K562 (cell line): Measurements from ENCODE around the gene TMEM108. TPM values are rescaled to one million over a fixed set of nuclear protein-coding genes. Genes with fewer than 3 reads are reported as not detected.
A peak's percentile ranks its signal among the peaks of the same experiment; 100 is the strongest.

ENCODE experiments used
- ATAC-seq: fragments of 200-7000 bp; cut with Tn5 transposase; 3 replicates; pipeline ENCODE4 v1.9.1; 2020; ENCODE audit warnings: moderate library complexity
- BruUV-seq: library from RNA; stranded (reverse); fragments of 400-500 nt; replicated peaks from 2 replicates; lab custom pipeline; 2021; lab: Mats Ljungman, UMichigan
- CTCF ChIA-PET: fragments of 300-600 bp; formaldehyde crosslinking; extraction: SDS; loops from one replicate; lab custom pipeline; 2021; ENCODE audit warnings: low intra/inter-chr PET ratio; lab: Yijun Ruan, JAX
- POLR2A ChIA-PET: fragments of 300-600, 350-650 bp; sonication (Branson Sonifier 250); formaldehyde crosslinking; extraction: SDS; loops from one replicate; lab custom pipeline; 2021; ENCODE audit warnings: antibody characterized with exemption, inconsistent platforms; lab: Yijun Ruan, JAX
- DNase-seq, 4 experiments: peaks; one replicate each; pipeline versions ENCODE4 v3.0.0 to v3.0.0-alpha.2; 2011 to 2018; ENCODE audit warnings: low spot score in 3 of 4, mixed read lengths in 3 of 4; ENCODE audit errors: extremely low read depth in 1 of 4
- FAIRE-seq: peaks from 2 replicates; lab custom pipeline; 2011; peaks lifted over from hg19 to GRCh38; lab: Jason Lieb, UNC
- H2AFZ ChIP-seq: 2 replicates; pipeline ENCODE4 v1.6.0; 2011; ENCODE audit warnings: low read depth, low read length, control low read depth, inconsistent platforms
- H3K27ac ChIP-seq: fragments of 200-600 bp; 3 replicates; pipeline ENCODE4 v1.8.0; 2011; ENCODE audit warnings: low read depth, mild to moderate bottlenecking, control low read depth, inconsistent platforms, low read length, moderate library complexity, mixed read lengths; ENCODE audit errors: extremely low read depth
- H3K27me3 ChIP-seq, 2 experiments: fragments of 300-600 bp in 1 of 2; 2 replicates in 1 of 2; 3 replicates in 1 of 2; pipeline versions ENCODE4 v1.6.0 to v1.8.0; 2011; ENCODE audit warnings: inconsistent platforms in 2 of 2, low read length in 2 of 2, mild to moderate bottlenecking in 1 of 2, mixed read lengths in 1 of 2, moderate library complexity in 1 of 2; ENCODE audit not compliant: control insufficient read depth in 2 of 2, insufficient read depth in 2 of 2
- H3K36me3 ChIP-seq: fragments of 300-600 bp; 3 replicates; pipeline ENCODE4 v1.8.0; 2011; ENCODE audit warnings: mild to moderate bottlenecking, low read length, inconsistent platforms; ENCODE audit not compliant: control insufficient read depth, insufficient read depth
- H3K4me1 ChIP-seq, 2 experiments: fragments of 200-600 bp in 1 of 2; replicated peaks in 1 of 2; 2 replicates in 1 of 2; 3 replicates in 1 of 2; pipeline versions ENCODE4 v1.5.1 to v1.8.0; 2011; ENCODE audit warnings: inconsistent platforms in 2 of 2, low read length in 2 of 2, mild to moderate bottlenecking in 1 of 2, mixed read lengths in 1 of 2, moderate library complexity in 1 of 2; ENCODE audit not compliant: control insufficient read depth in 2 of 2, insufficient read depth in 2 of 2
- H3K4me2 ChIP-seq: 2 replicates; pipeline ENCODE4 v1.6.1; 2011; ENCODE audit warnings: low read length, control low read depth, inconsistent platforms, mixed read lengths; ENCODE audit not compliant: insufficient read depth
- H3K4me3 ChIP-seq: fragments of 200-600 bp; sonication (generic), shearing (Covaris generic); 2 replicates; pipeline ENCODE4 v1.5.1; 2016; ENCODE audit warnings: control low read depth, inconsistent platforms
- H3K79me2 ChIP-seq: fragments of 200-600 bp; 3 replicates; pipeline ENCODE4 v1.8.0; 2011; ENCODE audit warnings: low read length, inconsistent platforms; ENCODE audit not compliant: control insufficient read depth, insufficient read depth
- H3K9ac ChIP-seq, 2 experiments: 2 replicates each; pipeline versions ENCODE4 v1.6.0 to v1.6.1; 2011; ENCODE audit warnings: low read depth in 2 of 2, low read length in 2 of 2, control low read depth in 1 of 2, inconsistent platforms in 1 of 2, mild to moderate bottlenecking in 1 of 2, mixed read lengths in 1 of 2; ENCODE audit not compliant: insufficient read depth in 1 of 2
- H3K9me1 ChIP-seq: one replicate; pipeline ENCODE4 v1.6.0; 2011; ENCODE audit warnings: inconsistent platforms, mild to moderate bottlenecking, low read length, moderate library complexity; ENCODE audit not compliant: control insufficient read depth, insufficient read depth
- H3K9me3 ChIP-seq: replicated peaks from 2 replicates; pipeline ENCODE4 v1.5.1; 2011; ENCODE audit warnings: low read depth, low read length, inconsistent platforms; ENCODE audit not compliant: control insufficient read depth, insufficient read depth
- H4K20me1 ChIP-seq: replicated peaks from 2 replicates; pipeline ENCODE4 v1.6.1; 2011; ENCODE audit warnings: low read length, inconsistent platforms, mixed read lengths; ENCODE audit not compliant: control insufficient read depth, insufficient read depth
- HMGN3 ChIP-seq: IDR thresholded peaks from 2 replicates; pipeline ENCODE4 v1.6.1; 2011; ENCODE audit warnings: borderline replicate concordance, low read depth, mild to moderate bottlenecking, mixed read lengths, low read length; ENCODE audit not compliant: insufficient read length; ENCODE audit errors: extremely low read depth
- RB1 ChIP-seq: fragments of 450-650 bp; IDR thresholded peaks from 2 replicates; pipeline ENCODE4 v1.6.1; 2017; ENCODE audit warnings: low read depth, mild to moderate bottlenecking
- STAT5B ChIP-seq: fragments of 250-450 bp; sonication (Bioruptor Pico); IDR thresholded peaks from 2 replicates; pipeline ENCODE4 v1.8.0; 2021; ENCODE audit warnings: mild to moderate bottlenecking, inconsistent platforms
- TSC22D4 ChIP-seq: fragments of 450-650 bp; IDR thresholded peaks from 2 replicates; pipeline ENCODE4 v1.6.1; 2016; ENCODE audit warnings: missing genetic modification characterization, missing biosample characterization, control low read depth
- USF2 ChIP-seq: sonication (generic); formaldehyde crosslinking; IDR thresholded peaks from 2 replicates; pipeline ENCODE4 v1.5.0; 2020; ENCODE audit warnings: missing genetic modification reagents
- ZBED1 ChIP-seq: IDR thresholded peaks from 2 replicates; pipeline ENCODE4 v1.6.1; 2014
- ZBTB2 ChIP-seq: fragments of 450-650 bp; IDR thresholded peaks from 2 replicates; pipeline ENCODE4 v1.6.1; 2016; ENCODE audit warnings: antibody characterized with exemption
- ZNF217 ChIP-seq: sonication (generic); formaldehyde crosslinking; IDR thresholded peaks from 2 replicates; pipeline ENCODE4 v1.8.0; 2022; ENCODE audit warnings: mild to moderate bottlenecking, missing genetic modification reagents
- ZNF316 ChIP-seq: fragments of 450-650 bp; IDR thresholded peaks from 2 replicates; pipeline ENCODE4 v1.6.1; 2016
- WGBS: fragments of 100-300 bp; shearing (Covaris generic); methylation state at CpG from one replicate; pipeline ENCODE4 v1.1.6; 2016; ENCODE audit warnings: low coverage, mixed read lengths; ENCODE audit not compliant: insufficient coverage; ENCODE audit errors: missing lambda C conversion rate; 5-methylcytosine and 5-hydroxymethylcytosine counted together
- in situ Hi-C: fragments of 300-500 bp; cut with MboI; formaldehyde crosslinking; loops from 4 replicates; pipeline ENCODE4 v1.15.0; 2018; ENCODE audit warnings: inconsistent platforms, mixed read lengths
- intact Hi-C: fragments of 100-400 bp; cut with micrococcal nuclease; formaldehyde crosslinking; loops from 2 replicates; pipeline ENCODE4 v1.14.2; 2022
- polyA plus RNA-seq, 8 experiments: library from polyadenylated mRNA; depleted of rRNA in 4 of 8; stranded (reverse) in 5 of 8; unstranded in 3 of 8; fragments of >200 nt; fragmentation: Nextera tagmentation in 2 of 8; fragmentation: Illumina TruSeq in 1 of 8; extraction: Ambion mirVana in 2 of 8; extraction: Trizol in 1 of 8; gene quantifications; 2 replicates each; pipeline versions ENCODE4 v1.2.1 to v1.2.3, GENCODE V29; 2011 to 2014; ENCODE audit warnings: inconsistent platforms in 1 of 8, missing spikeins in 1 of 8
- total RNA-seq, 7 experiments: library from RNA; depleted of rRNA in 6 of 7; stranded (reverse); fragments of >200 nt in 6 of 7; fragmentation: Illumina TruSeq in 2 of 7; extraction: Trizol in 2 of 7; gene quantifications; 2 replicates each; pipeline versions ENCODE4 v1.2.1 to v1.2.3, GENCODE V29; 2011 to 2021; ENCODE audit warnings: low replicate concordance in 1 of 7

The TMEM108 gene
- total and polyA plus RNA-seq, 9 of the 15 experiments (the other 6 are each of a cell fraction or from before 2014, with no cell fraction given): 0.65 to 11.1 (median 3.4) TPM

GRCh38 chr3:133157716-133158115 lies 119.5 kb downstream of the TMEM108 start:
- DNase-seq (peak in 1 of 4 experiments; percentile 2), FAIRE-seq (no peak), ATAC-seq (no peak)
- POLR2A ChIA-PET: no interaction called here
- Histone ChIP-seq H4K20me1 (no peaks in the 10 kb centered on the region), H3K9me3 (no peaks in the 10 kb centered on the region), H2AFZ (no peak overlapping the region), H3K9me1 (no peaks in the 10 kb centered on the region), H3K4me1 (peaks cover 0 to 29% of the 10 kb centered on the region in 2 experiments; a peak in 4 of 5 replicates), H3K9ac (no peak overlapping the region), H3K79me2 (no peaks in the 10 kb centered on the region; the same call in 2 of the 3 replicates), H3K4me3 (no peak overlapping the region), H3K36me3 (no peaks in the 10 kb centered on the region), H3K27me3 (no peaks in the 10 kb centered on the region), H3K27ac (no peak overlapping the region; the same call in 2 of the 3 replicates), H3K4me2 (no peak overlapping the region)
- intact Hi-C loops: no loop called here
- CTCF ChIA-PET: no interaction called here
- in situ Hi-C loops: no loop called here
- BruUV-seq: no TSS peak
- 31% methylated on average over 2 of the region's 2 CpGs for WGBS
- TF ChIP-seq RB1 (no peak), ZNF217 (no peak), TSC22D4 (tag) (no peak), HMGN3 (no peak), ZNF316 (no peak), ZBTB2 (no peak), USF2 (CRISPR knock-in tag) (no peak), ZBED1 (no peak), STAT5B (no peak)
